Liver (tissue), 9 donors: ENCODE measurements around the gene TEX55. TPM values are rescaled to one million over a fixed set of nuclear protein-coding genes. Genes with fewer than 3 reads are reported as not detected.

Experiments used
- DNase-seq: peaks from one replicate; pipeline ENCODE4 v3.0.0-alpha.2; 2017; ENCODE audit warnings: low spot score
- H3K27ac ChIP-seq, 2 donors: one replicate each; pipeline ENCODE4 v1.7.0; 2013; ENCODE audit warnings: inconsistent platforms in 2 of 2, low read length in 2 of 2, control low read depth in 1 of 2, low read depth in 1 of 2, mild to moderate bottlenecking in 1 of 2
- H3K27me3 ChIP-seq, 4 donors: one replicate each; pipeline versions ENCODE4 v1.6.1 to v1.7.0; 2013; ENCODE audit warnings: low read length in 3 of 4, inconsistent platforms in 1 of 4, mild to moderate bottlenecking in 1 of 4, moderate library complexity in 1 of 4; ENCODE audit not compliant: control insufficient read depth in 4 of 4, insufficient read depth in 4 of 4
- H3K36me3 ChIP-seq, 4 donors: one replicate each; pipeline versions ENCODE4 v1.6.1 to v1.7.0; 2013; ENCODE audit warnings: low read length in 3 of 4, mild to moderate bottlenecking in 3 of 4, low read depth in 1 of 4, moderate library complexity in 1 of 4; ENCODE audit not compliant: control insufficient read depth in 4 of 4, insufficient read depth in 3 of 4
- H3K4me1 ChIP-seq, 4 donors: one replicate each; pipeline versions ENCODE4 v1.6.1 to v1.7.0; 2013; ENCODE audit warnings: low read length in 3 of 4, mild to moderate bottlenecking in 3 of 4, moderate library complexity in 1 of 4; ENCODE audit not compliant: control insufficient read depth in 4 of 4, insufficient read depth in 4 of 4
- H3K4me3 ChIP-seq, 3 donors: one replicate each; pipeline versions ENCODE4 v1.6.1 to v1.7.0; 2013; ENCODE audit warnings: low read length in 3 of 3, control low read depth in 1 of 3, low read depth in 1 of 3, mild to moderate bottlenecking in 1 of 3
- H3K9ac ChIP-seq, 2 donors: one replicate each; pipeline ENCODE4 v1.7.0; 2013; ENCODE audit warnings: low read length in 2 of 2, mild to moderate bottlenecking in 2 of 2, moderate library complexity in 2 of 2, control low read depth in 1 of 2, low read depth in 1 of 2
- H3K9me3 ChIP-seq, 4 donors: one replicate each; pipeline versions ENCODE4 v1.6.1 to v1.7.0; 2013; ENCODE audit warnings: low read length in 3 of 4; ENCODE audit not compliant: control insufficient read depth in 4 of 4
- EGR1 ChIP-seq, 2 donors: IDR thresholded peaks; 2 replicates each; pipeline ENCODE4 v1.6.1; 2016 to 2018; ENCODE audit warnings: antibody characterized with exemption in 2 of 2, low read depth in 2 of 2
- FOXA1 ChIP-seq: IDR thresholded peaks from 2 replicates; pipeline ENCODE4 v1.6.1; 2016; ENCODE audit warnings: antibody characterized with exemption
- FOXA2 ChIP-seq: IDR thresholded peaks from 2 replicates; pipeline ENCODE4 v1.6.1; 2016; ENCODE audit warnings: antibody characterized with exemption
- GABPA ChIP-seq, 2 donors: IDR thresholded peaks in 1 of 2; conservative IDR thresholded peaks in 1 of 2; 2 replicates each; pipeline ENCODE4 v1.6.1; 2016; ENCODE audit warnings: antibody characterized with exemption in 2 of 2, mild to moderate bottlenecking in 1 of 2, moderate library complexity in 1 of 2
- HNF4A ChIP-seq, 2 donors: conservative IDR thresholded peaks; 2 replicates each; pipeline ENCODE4 v1.6.1; 2016; ENCODE audit warnings: antibody characterized with exemption in 2 of 2, mild to moderate bottlenecking in 2 of 2
- HNF4G ChIP-seq: IDR thresholded peaks from 2 replicates; pipeline ENCODE4 v1.6.1; 2016; ENCODE audit warnings: antibody characterized with exemption
- JUND ChIP-seq, 2 donors: IDR thresholded peaks; 2 replicates each; pipeline ENCODE4 v1.6.1; 2016; ENCODE audit warnings: antibody characterized with exemption in 2 of 2
- NR2F2 ChIP-seq: IDR thresholded peaks from 2 replicates; pipeline ENCODE4 v1.6.1; 2016; ENCODE audit warnings: antibody characterized with exemption
- RAD21 ChIP-seq, 2 donors: IDR thresholded peaks; 2 replicates each; pipeline ENCODE4 v1.6.1; 2016; ENCODE audit warnings: antibody characterized with exemption in 2 of 2, mild to moderate bottlenecking in 2 of 2
- RXRA ChIP-seq, 2 donors: IDR thresholded peaks; 2 replicates each; pipeline ENCODE4 v1.6.1; 2017 to 2018; ENCODE audit warnings: antibody characterized with exemption in 2 of 2, mild to moderate bottlenecking in 1 of 2
- SP1 ChIP-seq: IDR thresholded peaks from 2 replicates; pipeline ENCODE4 v1.6.1; 2018; ENCODE audit warnings: antibody characterized with exemption, mild to moderate bottlenecking
- TAF1 ChIP-seq: conservative IDR thresholded peaks from 2 replicates; pipeline ENCODE4 v1.6.1; 2016; ENCODE audit warnings: antibody characterized with exemption, mild to moderate bottlenecking
- YY1 ChIP-seq: IDR thresholded peaks from 2 replicates; pipeline ENCODE4 v1.6.1; 2016; ENCODE audit warnings: antibody characterized with exemption, mild to moderate bottlenecking
- WGBS: extraction: QIAGEN DNeasy Blood & Tissue Kit; methylation state at CpG from one replicate; pipeline ENCODE4 v1.1.7; 2013; 5-methylcytosine and 5-hydroxymethylcytosine counted together
- polyA plus RNA-seq, 2 donors: library from polyadenylated mRNA; stranded (reverse) in 1 of 2; unstranded in 1 of 2; fragments of 200-250 nt in 1 of 2; fragments of >200 nt in 1 of 2; fragmentation: Nextera tagmentation in 1 of 2; extraction: Ambion mirVana in 1 of 2; gene quantifications; one replicate each; pipeline versions ENCODE4 v1.2.1 to v1.2.3, GENCODE V29; 2013 to 2015
- total RNA-seq, 2 donors: library from RNA; depleted of rRNA; stranded (reverse); fragments of >200 nt; gene quantifications; one replicate each; pipeline ENCODE4 v1.2.3, GENCODE V29; 2014
- TF ChIP-seq, protein P1 (sequence below): fragments of 150-350 bp; IDR thresholded peaks from 2 replicates; pipeline ENCODE4 v1.5.1; 2017; ENCODE audit warnings: improper control_type of control experiment, low read depth, low read length; ENCODE audit not compliant: missing input control
- TF ChIP-seq, protein P2 (sequence below): IDR thresholded peaks from 2 replicates; pipeline ENCODE4 v1.6.1; 2016; ENCODE audit warnings: antibody characterized with exemption
- TF ChIP-seq, protein P3 (sequence below): IDR thresholded peaks from 2 replicates; pipeline ENCODE4 v1.6.1; 2016; ENCODE audit warnings: antibody characterized with exemption
- TF ChIP-seq, protein P4 (sequence below): IDR thresholded peaks from 2 replicates; pipeline ENCODE4 v1.6.1; 2016; ENCODE audit warnings: antibody characterized with exemption, mild to moderate bottlenecking
- TF ChIP-seq, protein P5 (sequence below): IDR thresholded peaks from 2 replicates; pipeline ENCODE4 v1.6.1; 2016; ENCODE audit warnings: antibody characterized with exemption
- donor health status: healthy.
- donor health status: healthy.
- donor health status: healthy.
- donor health status: healthy.
- donor health status: healthy.

Gene TEX55
- total and polyA plus RNA-seq, 4 donors, result not detected

DNA sequence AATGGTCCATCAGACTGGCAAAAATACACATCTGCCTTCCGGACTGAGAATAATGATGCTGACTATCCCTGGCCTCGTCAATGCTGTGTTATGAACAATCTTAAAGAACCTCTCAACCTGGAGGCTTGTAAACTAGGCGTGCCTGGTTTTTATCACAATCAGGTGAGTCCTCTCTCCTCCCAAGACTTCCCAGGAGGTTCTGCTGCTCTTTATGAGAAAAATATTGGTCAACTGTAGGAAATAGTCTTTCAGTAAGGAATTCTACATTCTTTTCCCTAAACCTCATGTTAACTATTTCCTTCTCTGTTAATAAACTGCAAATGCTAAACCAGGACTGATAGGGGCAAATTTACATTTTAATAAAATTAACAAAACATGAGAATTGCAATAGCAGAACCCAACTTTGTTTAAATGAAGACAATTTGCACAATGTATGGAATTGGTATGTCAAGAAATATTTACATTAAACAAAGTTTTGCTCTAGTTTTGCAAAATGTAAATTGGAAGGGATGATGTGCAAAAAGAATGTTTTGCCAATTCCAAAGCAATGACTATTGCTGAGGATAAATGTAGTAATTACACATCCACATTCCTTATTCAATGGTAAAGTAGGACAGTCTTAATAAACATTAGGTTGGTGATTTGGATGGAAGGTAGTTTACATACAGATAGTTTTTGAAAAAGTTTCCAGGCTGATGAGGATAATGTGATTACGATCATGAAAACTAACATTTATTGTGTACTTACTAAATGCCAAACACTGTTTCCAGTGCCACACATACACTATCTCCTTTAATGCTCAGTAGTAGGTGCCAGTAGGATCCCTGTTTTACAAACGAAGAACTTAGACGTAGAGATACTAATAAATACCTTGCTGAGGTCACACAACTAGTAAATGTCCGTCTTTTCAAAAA is 48.5 kb downstream of the TEX55 start:
- no peaks in the 10 kb centered on the region for H3K36me3 ChIP-seq
- H3K4me1 ChIP-seq, result no peaks in the 10 kb centered on the region
- 87% methylated on average over 7 of the region's 7 CpGs for WGBS
- no peaks in the 10 kb centered on the region for H3K9me3 ChIP-seq
- no peaks in the 10 kb centered on the region for H3K27me3 ChIP-seq
- no peak overlapping the region for H3K27ac ChIP-seq
- DNase-seq, result no peak
- TF ChIP-seq RAD21 (IDR thresholded peaks at IDR 0.05) (no peak), JUND (IDR thresholded peaks at IDR 0.05) (no peak), FOXA2 (no peak), FOXA1 (no peak), RXRA (IDR thresholded peaks at IDR 0.05) (no peak), NR2F2 (no peak), EGR1 (IDR thresholded peaks at IDR 0.05; ENCODE audit: low read depth in 2 of 2) (no peak)
- TF ChIP-seq, protein P1, sequence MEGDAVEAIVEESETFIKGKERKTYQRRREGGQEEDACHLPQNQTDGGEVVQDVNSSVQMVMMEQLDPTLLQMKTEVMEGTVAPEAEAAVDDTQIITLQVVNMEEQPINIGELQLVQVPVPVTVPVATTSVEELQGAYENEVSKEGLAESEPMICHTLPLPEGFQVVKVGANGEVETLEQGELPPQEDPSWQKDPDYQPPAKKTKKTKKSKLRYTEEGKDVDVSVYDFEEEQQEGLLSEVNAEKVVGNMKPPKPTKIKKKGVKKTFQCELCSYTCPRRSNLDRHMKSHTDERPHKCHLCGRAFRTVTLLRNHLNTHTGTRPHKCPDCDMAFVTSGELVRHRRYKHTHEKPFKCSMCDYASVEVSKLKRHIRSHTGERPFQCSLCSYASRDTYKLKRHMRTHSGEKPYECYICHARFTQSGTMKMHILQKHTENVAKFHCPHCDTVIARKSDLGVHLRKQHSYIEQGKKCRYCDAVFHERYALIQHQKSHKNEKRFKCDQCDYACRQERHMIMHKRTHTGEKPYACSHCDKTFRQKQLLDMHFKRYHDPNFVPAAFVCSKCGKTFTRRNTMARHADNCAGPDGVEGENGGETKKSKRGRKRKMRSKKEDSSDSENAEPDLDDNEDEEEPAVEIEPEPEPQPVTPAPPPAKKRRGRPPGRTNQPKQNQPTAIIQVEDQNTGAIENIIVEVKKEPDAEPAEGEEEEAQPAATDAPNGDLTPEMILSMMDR, result no peak
- TF ChIP-seq, protein P2, sequence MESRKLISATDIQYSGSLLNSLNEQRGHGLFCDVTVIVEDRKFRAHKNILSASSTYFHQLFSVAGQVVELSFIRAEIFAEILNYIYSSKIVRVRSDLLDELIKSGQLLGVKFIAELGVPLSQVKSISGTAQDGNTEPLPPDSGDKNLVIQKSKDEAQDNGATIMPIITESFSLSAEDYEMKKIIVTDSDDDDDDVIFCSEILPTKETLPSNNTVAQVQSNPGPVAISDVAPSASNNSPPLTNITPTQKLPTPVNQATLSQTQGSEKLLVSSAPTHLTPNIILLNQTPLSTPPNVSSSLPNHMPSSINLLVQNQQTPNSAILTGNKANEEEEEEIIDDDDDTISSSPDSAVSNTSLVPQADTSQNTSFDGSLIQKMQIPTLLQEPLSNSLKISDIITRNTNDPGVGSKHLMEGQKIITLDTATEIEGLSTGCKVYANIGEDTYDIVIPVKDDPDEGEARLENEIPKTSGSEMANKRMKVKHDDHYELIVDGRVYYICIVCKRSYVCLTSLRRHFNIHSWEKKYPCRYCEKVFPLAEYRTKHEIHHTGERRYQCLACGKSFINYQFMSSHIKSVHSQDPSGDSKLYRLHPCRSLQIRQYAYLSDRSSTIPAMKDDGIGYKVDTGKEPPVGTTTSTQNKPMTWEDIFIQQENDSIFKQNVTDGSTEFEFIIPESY, result no peak
- no peak overlapping the region for H3K9ac ChIP-seq
- no peak overlapping the region for H3K4me3 ChIP-seq

DNA sequence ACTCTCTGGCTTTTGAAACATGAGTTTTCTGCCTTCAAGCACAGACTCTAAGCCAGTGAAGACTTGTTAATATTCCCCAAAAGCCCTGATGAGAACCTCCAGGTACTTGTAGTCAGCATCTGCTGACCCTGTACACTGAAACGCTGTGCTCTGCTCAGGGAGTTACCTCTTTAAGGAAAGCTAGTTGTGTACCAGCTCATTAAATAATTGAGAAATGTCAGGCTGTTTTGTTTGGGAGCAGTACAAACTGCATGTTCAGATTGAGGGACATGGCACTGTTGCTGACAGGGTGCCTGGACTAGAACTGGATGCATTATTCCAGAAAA is 49.1 kb downstream of the TEX55 start:
- Histone ChIP-seq H3K4me1 (no peaks in the 10 kb centered on the region), H3K36me3 (no peaks in the 10 kb centered on the region), H3K4me3 (no peak overlapping the region), H3K9me3 (no peaks in the 10 kb centered on the region), H3K27me3 (no peaks in the 10 kb centered on the region), H3K27ac (no peak overlapping the region), H3K9ac (no peak overlapping the region)
- WGBS, result 86% methylated on average over 1 of the region's 1 CpG
- DNase-seq, result no peak
- no peak for TF ChIP-seq YY1
- TF ChIP-seq FOXA2, result no peak
- TF ChIP-seq HNF4G, result no peak
- TF ChIP-seq JUND (IDR thresholded peaks at IDR 0.05), result no peak
- no peak for TF ChIP-seq RXRA (IDR thresholded peaks at IDR 0.05)
- TF ChIP-seq, protein P3, sequence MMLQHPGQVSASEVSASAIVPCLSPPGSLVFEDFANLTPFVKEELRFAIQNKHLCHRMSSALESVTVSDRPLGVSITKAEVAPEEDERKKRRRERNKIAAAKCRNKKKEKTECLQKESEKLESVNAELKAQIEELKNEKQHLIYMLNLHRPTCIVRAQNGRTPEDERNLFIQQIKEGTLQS, result no peak
- no peak for TF ChIP-seq GABPA (IDR thresholded peaks at IDR 0.05 in 1 of 2, conservative IDR thresholded peaks at IDR 0.05 in 1 of 2)
- no peak for TF ChIP-seq TAF1
- no peak for TF ChIP-seq SP1
- TF ChIP-seq, protein P4, sequence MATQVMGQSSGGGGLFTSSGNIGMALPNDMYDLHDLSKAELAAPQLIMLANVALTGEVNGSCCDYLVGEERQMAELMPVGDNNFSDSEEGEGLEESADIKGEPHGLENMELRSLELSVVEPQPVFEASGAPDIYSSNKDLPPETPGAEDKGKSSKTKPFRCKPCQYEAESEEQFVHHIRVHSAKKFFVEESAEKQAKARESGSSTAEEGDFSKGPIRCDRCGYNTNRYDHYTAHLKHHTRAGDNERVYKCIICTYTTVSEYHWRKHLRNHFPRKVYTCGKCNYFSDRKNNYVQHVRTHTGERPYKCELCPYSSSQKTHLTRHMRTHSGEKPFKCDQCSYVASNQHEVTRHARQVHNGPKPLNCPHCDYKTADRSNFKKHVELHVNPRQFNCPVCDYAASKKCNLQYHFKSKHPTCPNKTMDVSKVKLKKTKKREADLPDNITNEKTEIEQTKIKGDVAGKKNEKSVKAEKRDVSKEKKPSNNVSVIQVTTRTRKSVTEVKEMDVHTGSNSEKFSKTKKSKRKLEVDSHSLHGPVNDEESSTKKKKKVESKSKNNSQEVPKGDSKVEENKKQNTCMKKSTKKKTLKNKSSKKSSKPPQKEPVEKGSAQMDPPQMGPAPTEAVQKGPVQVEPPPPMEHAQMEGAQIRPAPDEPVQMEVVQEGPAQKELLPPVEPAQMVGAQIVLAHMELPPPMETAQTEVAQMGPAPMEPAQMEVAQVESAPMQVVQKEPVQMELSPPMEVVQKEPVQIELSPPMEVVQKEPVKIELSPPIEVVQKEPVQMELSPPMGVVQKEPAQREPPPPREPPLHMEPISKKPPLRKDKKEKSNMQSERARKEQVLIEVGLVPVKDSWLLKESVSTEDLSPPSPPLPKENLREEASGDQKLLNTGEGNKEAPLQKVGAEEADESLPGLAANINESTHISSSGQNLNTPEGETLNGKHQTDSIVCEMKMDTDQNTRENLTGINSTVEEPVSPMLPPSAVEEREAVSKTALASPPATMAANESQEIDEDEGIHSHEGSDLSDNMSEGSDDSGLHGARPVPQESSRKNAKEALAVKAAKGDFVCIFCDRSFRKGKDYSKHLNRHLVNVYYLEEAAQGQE, result no peak
- no peak for TF ChIP-seq FOXA1
- TF ChIP-seq NR2F2, result no peak
- TF ChIP-seq, protein P2, result no peak
- no peak for TF ChIP-seq EGR1 (IDR thresholded peaks at IDR 0.05; ENCODE audit: low read depth in 2 of 2)
- TF ChIP-seq RAD21 (IDR thresholded peaks at IDR 0.05), result no peak
- no peak for TF ChIP-seq HNF4A (conservative IDR thresholded peaks at IDR 0.05)
- TF ChIP-seq, protein P5, sequence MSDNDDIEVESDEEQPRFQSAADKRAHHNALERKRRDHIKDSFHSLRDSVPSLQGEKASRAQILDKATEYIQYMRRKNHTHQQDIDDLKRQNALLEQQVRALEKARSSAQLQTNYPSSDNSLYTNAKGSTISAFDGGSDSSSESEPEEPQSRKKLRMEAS, result no peak
- TF ChIP-seq, protein P1, result no peak
